Small intestine (tissue), 7 donors: ENCODE measurements around the gene MCM5. TPM values are rescaled to one million over a fixed set of nuclear protein-coding genes. Genes with fewer than 3 reads are reported as not detected.
"Not testable (repeated sequence)": the region's sequence is repeated elsewhere in the genome, so short reads cannot be mapped to it uniquely, and the experiment has no call there.

ENCODE experiments used
- DNase-seq, 2 donors: peaks; one replicate each; pipeline versions ENCODE4 v3.0.0 to v3.0.0-alpha.2; 2013
- FAIRE-seq: peaks from 2 replicates; lab custom pipeline; 2012; peaks lifted over from hg19 to GRCh38; lab: Jason Lieb, UNC
- H3K27ac ChIP-seq, 3 donors: one replicate each; pipeline ENCODE4 v1.5.1; 2013; ENCODE audit warnings: low read length in 2 of 3, mild to moderate bottlenecking in 2 of 3, control low read depth in 1 of 3, inconsistent platforms in 1 of 3, low read depth in 1 of 3, moderate library complexity in 1 of 3
- H3K27me3 ChIP-seq, 3 donors: one replicate each; pipeline ENCODE4 v1.6.1; 2013; ENCODE audit warnings: low read length in 3 of 3, inconsistent platforms in 1 of 3; ENCODE audit not compliant: control insufficient read depth in 3 of 3, insufficient read depth in 3 of 3
- H3K36me3 ChIP-seq, 3 donors: one replicate each; pipeline ENCODE4 v1.6.1; 2013; ENCODE audit warnings: low read length in 3 of 3, inconsistent platforms in 1 of 3, low read depth in 1 of 3, mild to moderate bottlenecking in 1 of 3, moderate library complexity in 1 of 3; ENCODE audit not compliant: control insufficient read depth in 3 of 3, insufficient read depth in 2 of 3
- H3K4me1 ChIP-seq, 3 donors: one replicate each; pipeline ENCODE4 v1.6.1; 2013; ENCODE audit warnings: low read length in 2 of 3, inconsistent platforms in 1 of 3, low read depth in 1 of 3, mild to moderate bottlenecking in 1 of 3, moderate library complexity in 1 of 3; ENCODE audit not compliant: control insufficient read depth in 3 of 3, insufficient read depth in 2 of 3
- H3K4me3 ChIP-seq, 3 donors: one replicate each; pipeline ENCODE4 v1.5.1; 2013; ENCODE audit warnings: low read length in 3 of 3, control low read depth in 1 of 3, inconsistent platforms in 1 of 3, low read depth in 1 of 3, mild to moderate bottlenecking in 1 of 3, moderate library complexity in 1 of 3
- H3K9me3 ChIP-seq, 2 donors: one replicate each; pipeline ENCODE4 v1.6.1; 2013; ENCODE audit warnings: low read depth in 1 of 2, low read length in 1 of 2; ENCODE audit not compliant: control insufficient read depth in 2 of 2, insufficient read depth in 1 of 2
- WGBS, 3 donors: extraction: QIAGEN DNeasy Blood & Tissue Kit; methylation state at CpG; one replicate each; pipeline ENCODE4 v1.1.7; 2013; 5-methylcytosine and 5-hydroxymethylcytosine counted together
- polyA plus RNA-seq, 4 donors: library from polyadenylated mRNA; stranded (reverse) in 3 of 4; unstranded in 1 of 4; fragments of 200-250 nt in 3 of 4; fragments of 120-200 nt in 1 of 4; gene quantifications; one replicate each; pipeline versions ENCODE4 v1.2.1 to v1.2.3, GENCODE V29; 2013
- donor health status: healthy with polysubstance abuse.
- donor health status: control.
- donor health status: control.
- donor health status: Bipolar disorder and iron deficiency.
- donor health status: healthy.

The MCM5 gene
- polyA plus RNA-seq, 4 donors, result 5.6 to 39.5 (median 19.2) TPM

DNA sequence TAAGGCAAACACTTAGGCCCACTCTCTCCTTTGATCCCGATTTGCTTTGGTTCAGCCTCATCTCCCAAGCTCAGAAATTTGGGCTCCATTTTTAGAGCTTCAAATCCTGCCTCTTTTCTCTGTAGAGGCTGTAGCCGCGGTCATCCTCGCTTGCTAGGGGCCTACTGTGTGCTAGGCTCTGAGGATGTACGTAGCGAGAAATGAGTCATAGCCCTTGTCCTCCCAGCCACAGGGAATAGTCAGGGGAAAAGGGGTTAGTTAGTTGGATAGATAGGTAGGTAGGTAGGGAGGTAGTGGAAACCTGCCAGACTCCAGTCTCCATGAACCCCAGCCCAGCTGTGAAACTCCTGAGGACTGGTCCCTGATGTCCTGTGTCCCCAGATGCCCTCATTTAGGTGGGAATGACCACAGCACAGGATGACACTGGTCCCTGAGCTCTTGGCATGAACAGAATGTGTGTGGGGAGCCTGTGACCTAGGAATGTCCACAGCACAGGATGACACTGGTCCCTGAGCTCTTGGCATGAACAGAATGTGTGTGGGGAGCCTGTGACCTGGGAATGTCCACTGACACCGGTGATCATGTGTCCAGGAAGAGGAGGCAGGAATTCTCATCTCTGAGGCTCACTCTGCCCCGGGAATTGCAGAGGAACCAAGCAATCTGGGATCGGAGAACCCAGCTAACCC is 40.4 kb upstream of the MCM5 start:
- H3K9me3 ChIP-seq, result no peaks in the 10 kb centered on the region
- DNase-seq (no peak), FAIRE-seq (no peak)
- no peak overlapping the region for H3K27ac ChIP-seq
- H3K4me3 ChIP-seq, result no peak overlapping the region
- WGBS, 3 donors, result 86 to 92% (median 88%) methylated on average over 9 of the region's 9 CpGs
- H3K36me3 ChIP-seq, result no peaks in the 10 kb centered on the region
- H3K27me3 ChIP-seq, result no peaks in the 10 kb centered on the region
- peaks cover 0 to 10% (median 2%) of the 10 kb centered on the region in 3 donors for H3K4me1 ChIP-seq

- Histone ChIP-seq H3K27me3 (no peaks in the 10 kb centered on the region), H3K9me3 (no peaks in the 10 kb centered on the region), H3K27ac (peak overlapping the region in 1 of 3 donors; percentile 27), H3K4me3 (no peak overlapping the region), H3K4me1 (peaks cover 0 to 10% (median 6%) of the 10 kb centered on the region in 3 donors), H3K36me3 (no peaks in the 10 kb centered on the region)
- 8 to 51% (median 29%) methylated on average over 6 of the region's 6 CpGs for WGBS, 3 donors
- DNase-seq, result peak; percentile 61 to 82
- FAIRE-seq, result no peak
Measured at GRCh38 chr22:35361001-35361558, 38.9 kb upstream of the MCM5 start.

DNA sequence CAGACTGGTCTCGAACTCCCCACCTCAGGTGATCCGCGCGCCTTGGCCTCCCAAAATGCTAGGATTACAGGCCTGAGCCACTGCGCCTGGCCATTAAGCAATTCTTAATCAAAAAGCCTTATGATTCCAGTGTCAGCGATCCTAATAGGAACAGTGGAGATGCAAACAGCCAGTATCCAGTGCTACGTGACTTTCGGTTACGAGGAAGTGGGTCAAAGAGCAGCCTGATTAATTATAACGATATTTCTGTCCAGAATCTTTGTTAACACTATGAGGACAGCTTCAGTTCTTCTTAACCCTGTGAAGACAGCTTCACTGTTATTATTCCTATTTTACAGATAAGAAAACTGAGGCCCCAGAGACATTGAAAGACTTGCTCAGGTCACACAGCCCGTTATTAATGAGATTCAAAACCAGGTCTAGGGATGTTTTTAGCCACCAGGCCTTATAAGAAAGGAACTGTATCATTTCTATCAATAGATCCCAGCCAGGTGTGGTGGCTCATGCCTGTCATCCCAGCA is 36.3 kb upstream of the MCM5 start:
- Histone ChIP-seq H3K36me3 (no peaks in the 10 kb centered on the region), H3K27me3 (no peaks in the 10 kb centered on the region), H3K4me3 (no peak overlapping the region), H3K27ac (peak overlapping the region in 2 of 3 donors; percentile 85 to 94), H3K4me1 (peaks cover 0 to 27% (median 6%) of the 10 kb centered on the region in 3 donors), H3K9me3 (no peaks in the 10 kb centered on the region)
- peak in 1 of 2 donors; percentile 89 for DNase-seq
- WGBS, 3 donors, result 14 to 68% (median 50%) methylated on average over 11 of the region's 11 CpGs
- no peak for FAIRE-seq

DNA sequence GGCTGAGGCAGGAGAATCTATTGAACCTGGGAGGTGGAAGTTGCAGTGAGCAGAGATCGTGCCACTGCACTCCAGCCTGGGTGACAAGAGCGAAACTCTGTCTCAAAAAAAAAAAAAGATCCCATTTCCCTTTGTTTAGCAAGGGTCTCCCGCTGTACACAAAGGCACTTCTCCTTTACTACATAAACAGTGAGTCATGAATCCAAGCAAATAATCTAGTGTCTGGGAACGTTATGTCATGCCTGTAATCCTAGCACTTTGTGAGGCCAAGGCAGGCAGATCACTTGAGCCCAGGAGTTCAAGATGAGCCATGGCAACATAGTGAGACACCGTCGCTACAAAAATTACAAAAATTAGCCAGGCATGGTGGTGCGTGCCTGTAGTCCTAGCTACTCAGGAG is 35.7 kb upstream of the MCM5 start:
- not testable (repeated sequence) for H3K36me3 ChIP-seq, H3K9me3 ChIP-seq, FAIRE-seq, H3K27me3 ChIP-seq, H3K4me3 ChIP-seq
- Histone ChIP-seq H3K27ac (peak overlapping the region in 2 of 3 donors; percentile 85 to 94), H3K4me1 (peaks cover 0 to 30% (median 6%) of the 10 kb centered on the region in 3 donors)
- 65 to 70% (median 66%) methylated on average over 7 of the region's 7 CpGs for WGBS, 3 donors
- DNase-seq, result peak in 1 of 2 donors; percentile 60

DNA sequence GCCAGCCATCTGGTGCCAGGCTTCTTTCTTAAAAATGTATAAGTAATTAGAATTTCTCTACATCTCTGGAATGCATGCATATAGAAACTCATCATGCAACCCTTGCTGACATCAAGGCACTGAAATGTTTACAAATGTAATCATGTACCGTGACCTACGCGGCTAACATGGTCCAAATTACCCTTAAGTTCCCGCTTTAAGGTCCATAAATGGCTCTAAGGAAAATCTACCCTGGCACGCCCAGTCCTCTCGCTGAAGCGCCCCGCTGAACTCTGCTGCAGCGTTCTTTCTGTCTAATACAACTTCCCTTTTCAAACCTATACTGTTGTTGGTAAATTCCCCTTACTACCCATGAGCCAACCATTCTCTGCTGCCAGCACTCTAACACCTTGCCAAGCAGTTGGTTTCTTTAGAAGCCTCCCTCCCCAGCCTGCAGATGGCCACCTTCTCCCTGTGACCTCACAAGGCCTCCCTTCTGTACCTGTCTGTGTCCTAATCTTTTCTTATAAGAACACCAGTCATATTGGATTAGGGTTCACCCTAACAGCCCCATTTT is 32.5 kb upstream of the MCM5 start:
- Histone ChIP-seq H3K4me1 (peaks cover 0 to 24% (median 6%) of the 10 kb centered on the region in 3 donors), H3K9me3 (no peaks in the 10 kb centered on the region), H3K36me3 (no peaks in the 10 kb centered on the region), H3K27me3 (no peaks in the 10 kb centered on the region), H3K27ac (peak overlapping the region; percentile 39 to 88 (median 65)), H3K4me3 (no peak overlapping the region)
- FAIRE-seq (no peak), DNase-seq (peak; percentile 67 to 81)
- 11 to 47% (median 21%) methylated on average over 9 of the region's 9 CpGs for WGBS, 3 donors

- DNase-seq (peak in 1 of 2 donors; percentile 50), FAIRE-seq (no peak)
- Histone ChIP-seq H3K36me3 (no peaks in the 10 kb centered on the region), H3K27me3 (no peaks in the 10 kb centered on the region), H3K27ac (peak overlapping the region in 2 of 3 donors; percentile 39 to 51), H3K4me1 (peaks cover 0 to 24% (median 6%) of the 10 kb centered on the region in 3 donors), H3K4me3 (no peak overlapping the region), H3K9me3 (no peaks in the 10 kb centered on the region)
- WGBS, 3 donors, result 25 to 60% (median 33%) methylated on average over 5 to 6 of the region's 6 CpGs
Measured at GRCh38 chr22:35368386-35368785, 31.6 kb upstream of the MCM5 start.

DNA sequence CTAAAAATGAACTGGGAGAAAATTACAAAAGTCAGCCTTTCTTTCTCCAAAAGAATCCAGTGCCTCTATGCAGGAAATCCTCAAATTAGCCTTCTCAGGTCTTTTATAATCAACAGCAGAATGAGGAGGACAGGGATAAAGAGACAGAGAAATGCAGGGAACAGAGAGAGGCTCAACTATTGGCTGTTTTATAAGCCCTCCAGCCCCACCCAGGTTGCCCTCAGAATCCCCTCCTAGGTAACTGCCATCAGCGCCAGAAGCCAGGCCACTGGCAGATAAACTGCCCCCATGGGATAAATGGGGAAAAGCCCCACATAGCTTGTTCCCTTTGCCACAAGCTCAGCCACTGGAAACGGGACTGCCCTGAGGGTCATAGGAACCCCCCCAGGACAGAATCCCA is 29.9 kb upstream of the MCM5 start:
- Histone ChIP-seq H3K27me3 (no peaks in the 10 kb centered on the region), H3K36me3 (no peaks in the 10 kb centered on the region), H3K9me3 (no peaks in the 10 kb centered on the region), H3K4me1 (peaks cover 0 to 24% (median 6%) of the 10 kb centered on the region in 3 donors), H3K4me3 (no peak overlapping the region), H3K27ac (no peak overlapping the region)
- FAIRE-seq, result no peak
- DNase-seq, result no peak
- 69 to 82% (median 77%) methylated on average over 2 of the region's 2 CpGs for WGBS, 3 donors

- H3K36me3 ChIP-seq, result no peaks in the 10 kb centered on the region
- H3K27ac ChIP-seq, result no peak overlapping the region
- no peaks in the 10 kb centered on the region for H3K9me3 ChIP-seq
- FAIRE-seq (no peak), DNase-seq (no peak)
- no peak overlapping the region for H3K4me3 ChIP-seq
- no peaks in the 10 kb centered on the region for H3K27me3 ChIP-seq
- peaks cover 8 to 39% (median 11%) of the 10 kb centered on the region in 3 donors for H3K4me1 ChIP-seq
- 77 to 83% (median 81%) methylated on average over 6 of the region's 6 CpGs for WGBS, 3 donors
Measured at GRCh38 chr22:35373781-35374180, 26.2 kb upstream of the MCM5 start.
